ENCODE measurements around the gene SCG5. TPM values are rescaled to one million over a fixed set of nuclear protein-coding genes. Genes with fewer than 3 reads are reported as not detected.

SCG5 gene
- total and polyA plus RNA-seq, 7 donors, result 0.15 to 0.86 (median 0.36) TPM; not detected in 3

DNA sequence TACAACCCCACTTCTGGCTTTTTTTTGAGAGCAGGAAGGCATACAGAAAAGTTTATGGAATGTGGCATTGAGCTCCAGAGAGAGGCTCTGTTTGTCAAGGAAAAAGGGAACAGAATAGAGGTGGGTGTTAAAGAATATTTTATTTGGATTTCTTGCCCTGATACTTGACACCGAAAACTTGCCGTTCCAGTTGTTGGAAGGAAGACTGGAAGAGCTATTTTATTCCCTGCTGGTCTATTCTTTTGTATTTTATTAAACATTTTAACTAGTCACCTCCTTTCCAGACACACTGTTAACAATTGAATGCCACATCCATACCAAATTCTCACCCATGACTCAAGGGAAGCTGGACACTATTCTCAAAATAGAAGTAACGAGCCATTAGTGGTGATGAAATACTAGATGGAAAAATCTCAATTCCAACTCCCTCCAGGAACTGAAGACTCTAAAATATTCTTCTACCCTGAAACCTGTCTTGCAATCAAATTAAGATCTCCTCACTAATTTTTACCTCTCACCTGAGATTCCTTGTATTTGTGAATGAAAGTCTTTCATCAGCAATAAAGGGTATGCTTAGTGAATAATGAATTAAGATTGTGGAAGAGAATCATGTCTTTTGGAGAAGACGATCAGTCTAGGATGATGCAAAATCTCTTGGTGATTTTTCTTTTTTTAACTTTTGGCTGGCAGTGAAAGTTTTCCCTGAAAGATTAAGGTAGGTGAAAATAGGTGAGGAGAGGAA, 104.8 kb downstream of the SCG5 start:
- intact Hi-C loops (cut with DNase I), result no loop called here
- H3K4me3 ChIP-seq, result no peak overlapping the region

More for the DNA sequence above, 104.8 kb downstream of the SCG5 start:
- WGBS, 3 donors, result 60 to 72% (median 66%) methylated on average over 4 of the region's 4 CpGs
- no peaks in the 10 kb centered on the region for H3K9me3 ChIP-seq
- no peak for DNase-seq
- no peaks in the 10 kb centered on the region for H3K27me3 ChIP-seq (ENCODE audit: insufficient read depth in 3 of 3, low read length in 2 of 3)
- TF ChIP-seq, protein P1, sequence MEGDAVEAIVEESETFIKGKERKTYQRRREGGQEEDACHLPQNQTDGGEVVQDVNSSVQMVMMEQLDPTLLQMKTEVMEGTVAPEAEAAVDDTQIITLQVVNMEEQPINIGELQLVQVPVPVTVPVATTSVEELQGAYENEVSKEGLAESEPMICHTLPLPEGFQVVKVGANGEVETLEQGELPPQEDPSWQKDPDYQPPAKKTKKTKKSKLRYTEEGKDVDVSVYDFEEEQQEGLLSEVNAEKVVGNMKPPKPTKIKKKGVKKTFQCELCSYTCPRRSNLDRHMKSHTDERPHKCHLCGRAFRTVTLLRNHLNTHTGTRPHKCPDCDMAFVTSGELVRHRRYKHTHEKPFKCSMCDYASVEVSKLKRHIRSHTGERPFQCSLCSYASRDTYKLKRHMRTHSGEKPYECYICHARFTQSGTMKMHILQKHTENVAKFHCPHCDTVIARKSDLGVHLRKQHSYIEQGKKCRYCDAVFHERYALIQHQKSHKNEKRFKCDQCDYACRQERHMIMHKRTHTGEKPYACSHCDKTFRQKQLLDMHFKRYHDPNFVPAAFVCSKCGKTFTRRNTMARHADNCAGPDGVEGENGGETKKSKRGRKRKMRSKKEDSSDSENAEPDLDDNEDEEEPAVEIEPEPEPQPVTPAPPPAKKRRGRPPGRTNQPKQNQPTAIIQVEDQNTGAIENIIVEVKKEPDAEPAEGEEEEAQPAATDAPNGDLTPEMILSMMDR (IDR thresholded peaks at IDR 0.05), result no peak
- no peak overlapping the region for H3K27ac ChIP-seq
- H3K4me1 ChIP-seq, result no peaks in the 10 kb centered on the region
- ATAC-seq, result no peak
- H3K36me3 ChIP-seq (ENCODE audit: insufficient read depth in 1 of 2, low read depth in 1 of 2), result no peaks in the 10 kb centered on the region

Other genes starting within 250 kb of the SCG5 start
- gene GOLGA8K, start 238.4 kb upstream of the SCG5 start, total RNA-seq, result under 1 TPM in 2 of 4 donors, not detected in 2; 0.22 to 0.30 TPM
- under 1 TPM; 0.03 to 0.07 (median 0.03) TPM for gene GOLGA8K, start 238.4 kb upstream of the SCG5 start, polyA plus RNA-seq
- gene GOLGA8O, start 186.1 kb upstream of the SCG5 start, total RNA-seq, result 1 to 10 TPM in 1 of 4 donors, under 1 TPM in 2, not detected in 1; 0.32 to 1.4 (median 0.48) TPM
- under 1 TPM; 0.05 to 0.08 (median 0.07) TPM for gene GOLGA8O, start 186.1 kb upstream of the SCG5 start, polyA plus RNA-seq
- 1 to 10 TPM; 2.3 to 3.0 (median 2.8) TPM for gene GOLGA8N, start 48.3 kb upstream of the SCG5 start, total RNA-seq
- 1 to 10 TPM; 1.1 TPM for gene GOLGA8N, start 48.3 kb upstream of the SCG5 start, polyA plus RNA-seq
- 1 to 10 TPM; 1.1 to 2.8 (median 2.0) TPM for gene ARHGAP11A, start 26.2 kb upstream of the SCG5 start, total RNA-seq
- gene ARHGAP11A, start 26.2 kb upstream of the SCG5 start, polyA plus RNA-seq, result 1 to 10 TPM in 1 of 3 donors, under 1 TPM in 2; 0.41 to 2.4 (median 0.57) TPM
- gene GREM1, start 76.3 kb downstream of the SCG5 start, total RNA-seq, result 1 to 10 TPM in 3 of 4 donors, under 1 TPM in 1; 0.60 to 4.5 (median 1.7) TPM
- gene GREM1, start 76.3 kb downstream of the SCG5 start, polyA plus RNA-seq, result 1 to 10 TPM in 1 of 3 donors, under 1 TPM in 2; 0.09 to 3.4 (median 0.68) TPM